GM21576 (cell line): Measurements from ENCODE around the gene ANKRD33B.
"Not testable (repeated sequence)": the region's sequence is repeated elsewhere in the genome, so short reads cannot be mapped to it uniquely, and the experiment has no call there.

ENCODE experiments used
- ATAC-seq: cut with Tn5 transposase; IDR thresholded peaks from one replicate; pipeline ENCODE4 v1.9.1; 2021; ENCODE audit warnings: mild to moderate bottlenecking, moderate library complexity; ENCODE audit not compliant: unreplicated experiment

The ANKRD33B gene

GRCh38 chr5:10563945-10564837 is at the start of gene ANKRD33B:
Gene ANKRD33B, plus strand, starts transcription at chr5:10564070. Its CDS starts 398 bp downstream, at chr5:10564468.
- peak; percentile 45 for ATAC-seq

DNA sequence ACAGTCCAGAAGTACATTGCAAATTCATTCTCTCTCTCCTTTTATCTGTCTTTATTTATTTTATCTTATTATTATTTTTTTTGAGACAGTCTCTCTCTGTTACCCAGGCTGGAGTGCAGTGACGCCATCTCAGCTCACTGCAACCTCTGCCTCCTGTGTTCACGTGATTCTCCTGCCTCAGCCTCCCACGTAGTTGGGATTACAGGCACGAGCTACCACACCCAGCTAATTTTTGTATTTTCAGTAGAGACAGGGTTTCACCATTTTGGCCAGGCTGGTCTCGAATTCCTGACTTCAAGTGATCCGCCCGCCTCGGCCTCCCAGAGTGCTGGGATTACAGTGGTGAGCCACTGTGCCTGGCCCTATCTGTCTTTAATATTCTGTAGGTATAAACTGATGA is 49.3 kb upstream of the ANKRD33B start:
- ATAC-seq: not testable (repeated sequence)

DNA sequence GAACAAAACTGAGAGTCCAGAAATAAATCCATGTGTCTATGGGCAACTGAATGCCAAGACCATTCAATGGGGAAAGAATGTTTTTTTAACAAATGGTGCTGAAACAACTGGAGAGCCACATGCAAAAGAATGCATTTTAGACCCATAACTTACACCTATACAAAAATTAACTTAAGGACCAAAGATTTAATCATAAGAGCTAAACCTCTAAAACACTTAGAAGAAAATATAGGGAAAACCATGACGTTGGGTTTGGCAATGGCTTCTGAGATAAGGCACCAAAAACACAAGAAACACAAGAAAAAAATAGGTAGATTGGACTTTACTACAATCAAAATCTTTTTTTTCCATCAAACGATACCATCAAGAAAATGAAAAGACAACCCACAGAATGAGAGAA is 48.4 kb upstream of the ANKRD33B start:
- no peak for ATAC-seq

DNA sequence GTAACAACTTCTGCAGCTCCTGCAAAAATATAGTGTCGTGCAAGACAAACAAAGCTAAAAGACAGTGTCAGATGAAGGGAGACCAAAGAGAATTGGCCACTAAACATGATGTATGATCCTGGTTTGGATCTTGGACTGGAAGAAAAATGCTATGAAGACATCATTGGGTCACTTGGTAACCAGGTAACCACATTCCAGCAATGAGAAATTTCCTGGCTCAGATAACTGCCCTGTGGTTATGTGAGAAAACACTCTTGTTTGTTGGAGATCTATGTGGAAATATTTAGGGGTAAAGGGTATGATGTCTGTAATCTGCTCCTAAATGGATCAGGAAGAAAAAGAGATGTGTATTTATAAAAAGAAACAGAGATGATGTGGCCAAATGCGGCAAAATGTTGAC is 45.5 kb upstream of the ANKRD33B start:
- ATAC-seq: no peak

- no peak for ATAC-seq
Observed at GRCh38 chr5:10519729-10520128, 44.1 kb upstream of the ANKRD33B start.

DNA sequence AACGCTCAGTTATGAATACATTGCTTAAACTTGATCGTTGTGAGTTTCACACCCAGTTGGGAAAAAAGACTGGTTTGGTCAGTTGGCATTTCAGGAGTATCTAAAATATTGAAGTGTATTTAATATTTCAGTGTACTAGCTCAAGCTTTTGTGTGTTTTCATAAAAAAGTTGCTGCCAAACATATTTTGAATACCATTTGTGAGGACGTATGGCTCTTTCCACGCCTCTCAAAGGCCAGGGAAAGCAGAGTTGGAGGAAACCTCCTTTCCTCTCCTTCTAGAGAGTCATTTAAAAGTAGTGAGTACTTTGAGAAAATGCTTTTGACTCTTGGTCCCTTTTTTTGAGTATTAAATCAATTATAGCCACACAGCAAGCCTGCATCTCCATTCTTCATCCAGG is 43.2 kb upstream of the ANKRD33B start:
- ATAC-seq: no peak

DNA sequence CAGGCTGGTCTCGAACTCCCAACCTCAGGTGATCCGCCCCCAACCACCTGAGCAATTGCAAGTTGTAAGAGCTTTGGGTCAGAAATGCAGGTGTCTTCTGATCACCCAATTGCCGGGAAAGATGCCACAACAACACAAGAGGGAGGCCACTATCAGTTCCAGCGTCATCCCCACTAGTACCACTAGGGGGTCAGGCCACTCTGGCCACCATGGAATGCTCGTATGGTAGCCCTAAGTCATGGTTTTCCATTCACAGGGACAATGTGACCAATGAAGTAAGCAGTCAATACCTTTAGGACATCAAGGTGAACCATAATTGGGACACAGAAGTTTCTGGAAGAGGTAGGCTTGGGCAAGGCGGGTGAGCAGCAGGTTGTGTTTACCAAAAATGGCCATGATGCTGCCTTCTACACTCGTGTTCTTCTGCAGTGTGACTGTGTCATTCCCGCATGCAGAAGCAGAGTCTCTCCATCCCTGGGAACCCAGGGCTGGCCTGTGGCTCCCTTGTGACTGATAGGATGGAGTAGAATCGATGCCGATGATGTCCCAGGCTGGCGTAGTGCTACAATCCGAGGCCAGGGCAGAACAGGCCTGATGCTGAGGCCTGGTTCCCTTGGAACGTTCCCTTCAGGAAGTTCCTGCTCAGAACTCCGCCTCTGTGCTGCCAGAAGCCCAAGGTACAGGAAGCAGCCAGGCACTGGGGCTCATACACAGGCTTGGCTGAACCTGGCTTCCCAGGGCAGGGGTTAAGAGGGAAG is 42.2 kb upstream of the ANKRD33B start:
- no peak for ATAC-seq

DNA sequence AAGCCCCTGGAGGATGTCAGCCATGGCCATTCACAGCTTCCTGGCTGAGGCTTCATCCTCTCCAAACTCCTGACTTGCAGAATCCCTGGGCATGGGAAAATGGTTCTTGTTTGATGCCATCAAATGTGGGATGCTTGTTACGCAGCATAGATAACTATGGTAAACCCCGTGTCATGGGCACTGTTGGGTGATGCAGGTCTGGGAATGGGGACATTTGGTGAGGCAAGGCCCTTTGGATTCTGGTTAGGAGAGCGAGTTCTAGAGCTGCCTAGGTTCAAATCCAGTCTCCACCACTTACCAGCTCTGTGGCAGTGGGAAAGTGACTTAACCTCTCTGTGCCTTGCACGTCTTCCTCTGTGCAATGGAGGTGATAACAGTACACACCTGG is 41.7 kb upstream of the ANKRD33B start:
- ATAC-seq: no peak

GRCh38 chr5:10524376-10525123 is 39.3 kb upstream of the ANKRD33B start:
- ATAC-seq: no peak

DNA sequence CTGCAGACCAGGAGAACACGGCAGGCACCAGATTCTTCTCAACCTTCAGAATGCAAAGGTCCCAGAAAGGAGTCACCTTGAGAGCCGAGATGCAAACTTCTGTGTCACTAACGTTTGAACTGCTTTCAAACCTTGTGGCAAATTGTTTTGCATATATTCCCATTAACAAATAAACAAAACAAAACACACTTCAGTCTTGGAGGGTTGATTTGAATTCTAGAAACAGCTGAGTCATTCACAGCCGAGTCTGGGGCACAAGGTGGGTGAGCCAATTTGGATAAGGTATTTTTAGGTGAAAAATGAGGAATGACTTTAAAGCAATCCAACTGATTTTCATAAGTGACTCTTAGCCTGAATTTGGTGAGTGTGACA is 38.8 kb upstream of the ANKRD33B start:
- no peak for ATAC-seq

DNA sequence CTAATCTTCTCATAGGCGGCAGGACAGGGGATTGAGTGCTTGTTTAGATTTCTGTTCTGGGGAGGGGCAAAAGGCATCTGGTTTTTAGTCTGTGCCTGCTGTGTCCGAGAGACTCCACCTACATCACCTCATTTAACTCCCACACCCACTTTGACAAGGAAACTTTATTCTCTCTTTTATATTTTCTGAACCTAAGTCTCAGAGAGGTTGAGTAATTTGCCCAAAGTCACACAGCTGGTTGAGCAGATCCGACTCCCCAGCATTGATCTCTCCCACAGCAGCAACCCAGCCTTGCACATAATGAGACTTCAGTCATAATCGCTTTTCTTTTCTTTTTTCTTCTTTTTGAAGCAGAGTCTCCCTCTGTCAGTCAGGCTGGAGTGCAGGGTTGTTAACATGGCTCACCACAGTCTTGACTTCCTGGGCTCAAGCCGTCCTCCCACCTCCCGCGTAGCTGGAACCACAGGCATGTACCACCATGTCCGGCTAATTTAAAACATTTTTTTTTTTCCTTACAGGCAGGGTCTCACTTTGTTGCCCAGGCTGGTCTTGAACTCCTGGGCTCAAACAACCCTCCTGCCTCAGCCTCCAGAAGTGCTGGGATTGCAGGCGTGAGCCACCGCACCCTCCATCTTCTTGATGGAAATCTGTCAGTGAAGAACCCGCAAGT is 36.5 kb upstream of the ANKRD33B start:
- ATAC-seq: no peak

- no peak for ATAC-seq
Observed at GRCh38 chr5:10528056-10528816, 35.6 kb upstream of the ANKRD33B start.

- ATAC-seq: no peak
Observed at GRCh38 chr5:10528827-10529226, 35.0 kb upstream of the ANKRD33B start.

DNA sequence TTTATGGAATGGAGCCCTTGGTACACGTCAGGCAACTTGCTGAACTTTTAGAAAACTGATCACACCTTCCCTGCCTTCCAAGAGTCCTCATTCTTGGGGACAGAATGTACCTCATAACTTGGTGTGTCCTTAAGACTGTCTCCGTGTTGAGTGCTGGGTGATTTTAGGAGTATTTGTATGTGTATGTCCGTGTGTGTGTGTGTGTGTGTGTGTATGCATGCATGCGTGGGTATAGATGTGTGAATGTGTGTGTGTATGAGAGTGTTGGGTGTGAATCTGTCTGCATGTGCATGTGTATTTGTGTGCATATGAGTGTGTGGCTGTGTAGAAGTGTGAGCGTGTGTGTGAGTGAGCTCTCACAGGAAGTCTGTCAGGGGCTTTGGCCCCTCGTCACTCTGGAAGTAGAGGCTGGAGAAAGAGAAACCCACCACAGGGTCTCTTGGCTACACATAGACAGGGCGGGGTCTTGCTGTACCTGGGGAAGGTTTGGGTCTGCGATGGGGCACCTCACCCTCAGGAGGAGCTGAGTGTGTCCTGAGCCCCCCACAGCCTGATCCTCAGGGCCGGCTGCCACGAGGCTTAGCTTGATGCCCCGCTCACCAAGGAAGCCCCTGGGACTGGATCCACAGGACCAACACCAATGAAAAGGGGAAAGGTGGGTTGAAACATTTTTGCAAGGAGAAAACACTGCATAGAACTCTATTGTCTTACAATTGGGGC is 33.1 kb upstream of the ANKRD33B start:
- ATAC-seq: no peak

DNA sequence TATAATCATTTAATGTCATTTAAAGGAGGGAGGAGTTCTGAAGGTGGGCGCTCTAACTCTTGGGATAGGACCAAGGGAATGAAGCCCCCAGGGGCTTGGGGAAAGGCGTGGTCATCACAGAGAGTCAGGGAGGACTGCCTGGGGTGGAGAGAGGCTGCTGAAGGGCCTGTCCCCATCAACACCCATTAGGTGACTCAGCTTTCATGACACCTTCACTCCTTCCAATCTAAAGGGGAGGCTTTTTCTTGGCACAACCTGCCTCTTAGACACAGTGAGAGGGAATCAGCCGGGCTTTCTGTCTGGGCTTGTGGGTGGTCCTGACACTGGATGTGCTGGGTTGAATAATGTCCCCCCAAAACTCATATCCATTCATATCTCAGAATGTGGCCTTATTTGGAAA is 31.4 kb upstream of the ANKRD33B start:
- ATAC-seq: no peak

GRCh38 chr5:10533226-10533625 is 30.6 kb upstream of the ANKRD33B start:
- no peak for ATAC-seq

GRCh38 chr5:10534561-10535530 is 29.0 kb upstream of the ANKRD33B start:
- no peak for ATAC-seq

GRCh38 chr5:10536511-10536910 is 27.4 kb upstream of the ANKRD33B start:
- no peak for ATAC-seq
